Activated T-helper 2 cell treated with anti-CD3 and anti-CD28 coated beads, Interferon-gamma antibody, Interleukin-2, Interleukin-4, amounts not matched to agents 10 μg/mL and 5 μg/mL and 100 μg/mL, durations not matched to agents 14 hours and 24 hours and 36 hours (primary cell): ENCODE results near the gene ZNF484. TPM values are rescaled to one million over a fixed set of nuclear protein-coding genes. Genes with fewer than 3 reads are reported as not detected.
"Not testable (repeated sequence)": the region's sequence is repeated elsewhere in the genome, so short reads cannot be mapped to it uniquely, and the experiment has no call there.

Source experiments
- DNase-seq: peaks from one replicate; pipeline ENCODE4 v3.0.0; 2021; ENCODE audit warnings: low spot score
- H3K27ac Mint-ChIP-seq: one replicate; pipeline ENCODE4 v1.8.0; 2021; ENCODE audit warnings: mixed read lengths
- H3K27me3 Mint-ChIP-seq: one replicate; pipeline ENCODE4 v1.8.0; 2021; ENCODE audit warnings: low read depth, mixed read lengths
- H3K36me3 Mint-ChIP-seq: one replicate; pipeline ENCODE4 v1.8.0; 2021; ENCODE audit warnings: low read depth, mixed read lengths
- H3K4me1 Mint-ChIP-seq: one replicate; pipeline ENCODE4 v1.8.0; 2021; ENCODE audit warnings: low read depth, mixed read lengths
- H3K4me3 Mint-ChIP-seq: one replicate; pipeline ENCODE4 v1.8.0; 2021; ENCODE audit warnings: low read depth, mild to moderate bottlenecking, moderate library complexity, mixed read lengths
- H3K9me3 Mint-ChIP-seq: one replicate; pipeline ENCODE4 v1.8.0; 2021; ENCODE audit warnings: mixed read lengths
- intact Hi-C: fragments of 100-400 bp; cut with micrococcal nuclease; formaldehyde crosslinking; loops from one replicate; pipeline ENCODE4 v1.15.1; 2023
- total RNA-seq: library from RNA; stranded (reverse); gene quantifications from 2 replicates; pipeline ENCODE4 v1.2.3, GENCODE V29; 2022

Gene ZNF484
- total RNA-seq, 1 donor from 2014 or later, result 8.0 TPM

DNA sequence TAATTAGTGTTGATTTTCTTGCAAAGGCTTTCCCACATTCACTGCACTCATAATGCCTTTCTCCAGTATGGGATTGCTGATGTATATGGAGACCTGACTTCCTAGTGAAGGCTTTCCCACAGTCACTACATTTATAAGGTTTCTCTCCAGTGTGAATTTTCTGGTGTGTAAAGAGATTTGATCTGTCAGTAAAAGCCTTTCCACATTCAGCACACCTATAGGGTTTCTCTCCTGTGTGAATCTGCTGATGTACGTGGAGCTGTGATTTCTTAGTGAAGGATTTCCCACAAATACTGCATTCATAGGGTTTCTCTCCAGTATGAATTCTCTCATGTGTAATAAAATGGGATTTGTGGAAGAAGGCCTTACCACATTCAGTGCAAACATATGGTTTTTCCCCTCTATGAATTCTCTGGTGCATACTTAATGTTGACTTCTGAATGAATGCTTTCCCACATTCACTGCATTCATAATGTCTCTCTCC lies 31.1 kb downstream of the ZNF484 start:
- intact Hi-C loops, result no loop called here
- H3K9me3 Mint-ChIP-seq, result peaks cover 70% of the 10 kb centered on the region
- H3K36me3 Mint-ChIP-seq, result peaks cover 83% of the 10 kb centered on the region
- no peak overlapping the region for H3K4me3 Mint-ChIP-seq
- no peaks in the 10 kb centered on the region for H3K4me1 Mint-ChIP-seq
- no peaks in the 10 kb centered on the region for H3K27me3 Mint-ChIP-seq
- no peak overlapping the region for H3K27ac Mint-ChIP-seq
- no peak for DNase-seq

DNA sequence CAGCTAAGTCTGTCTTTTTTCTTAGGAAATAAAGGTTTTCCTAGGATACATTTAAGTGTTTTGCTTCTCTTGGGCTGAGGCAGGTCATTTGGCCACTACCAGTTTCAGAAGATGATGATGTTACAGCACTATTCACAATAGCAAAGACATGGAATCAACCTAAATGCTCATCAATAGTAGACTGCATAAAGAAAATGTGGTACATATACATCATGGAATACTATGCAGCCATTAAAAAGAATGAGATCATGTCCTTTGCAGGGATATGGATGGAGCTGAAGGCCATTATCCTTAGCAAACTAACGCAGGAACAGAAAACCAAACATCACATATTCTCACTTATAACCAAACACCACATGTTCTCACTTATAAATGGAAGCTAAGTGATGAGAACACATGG lies 39.4 kb downstream of the ZNF484 start:
- H3K27ac Mint-ChIP-seq, intact Hi-C loops, H3K4me3 Mint-ChIP-seq, H3K4me1 Mint-ChIP-seq, DNase-seq, H3K27me3 Mint-ChIP-seq: not testable (repeated sequence)
- Mint-ChIP-seq H3K36me3 (peaks cover 15% of the 10 kb centered on the region), H3K9me3 (peaks cover 61% of the 10 kb centered on the region)

DNA sequence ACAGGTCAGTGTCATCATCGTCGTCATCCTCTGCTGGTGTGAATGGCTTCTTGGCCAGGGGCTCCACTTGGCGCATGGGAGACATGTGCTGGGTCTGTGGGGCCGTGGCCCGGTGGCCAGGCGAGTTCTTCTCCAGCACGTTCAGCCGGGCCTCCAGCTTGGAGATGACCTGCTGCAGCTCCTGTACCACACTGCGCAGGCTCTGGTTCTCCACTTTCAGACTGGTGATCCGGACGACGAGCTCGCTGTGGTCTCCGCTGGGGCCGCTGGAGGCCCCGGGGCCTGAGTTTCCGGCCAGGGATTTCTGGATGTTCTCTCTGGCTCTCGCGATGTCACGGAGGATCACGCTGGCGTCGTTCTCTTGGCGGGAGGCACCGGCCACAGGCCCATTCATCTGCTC lies 40.6 kb downstream of the ZNF484 start:
- intact Hi-C loops, result no loop called here
- no peak for DNase-seq
- Mint-ChIP-seq H3K27me3 (no peaks in the 10 kb centered on the region), H3K36me3 (peaks cover 9% of the 10 kb centered on the region), H3K4me1 (no peaks in the 10 kb centered on the region), H3K27ac (no peak overlapping the region), H3K9me3 (peaks cover 55% of the 10 kb centered on the region), H3K4me3 (no peak overlapping the region)

DNA sequence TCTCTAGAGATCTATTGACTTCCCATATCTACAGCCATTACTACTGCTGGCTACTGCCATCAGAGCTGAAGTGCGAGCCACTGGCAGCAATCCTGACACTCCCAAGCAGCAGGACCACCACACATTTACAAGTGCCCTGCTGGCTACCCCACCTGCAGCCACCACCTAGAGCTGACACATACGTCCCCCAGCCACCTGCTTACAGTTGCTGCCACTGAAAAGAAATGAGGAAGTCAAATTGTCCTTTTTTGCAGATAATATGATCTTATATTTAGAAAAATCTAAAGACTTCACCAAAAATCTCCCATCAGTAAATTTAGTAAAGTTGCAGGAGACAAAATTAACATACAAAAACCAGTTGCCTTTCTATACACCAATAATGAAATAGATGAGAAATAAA lies 48.4 kb downstream of the ZNF484 start:
- H3K27me3 Mint-ChIP-seq, result peaks cover 19% of the 10 kb centered on the region
- intact Hi-C loops, result no loop called here
- no peaks in the 10 kb centered on the region for H3K4me1 Mint-ChIP-seq
- H3K4me3 Mint-ChIP-seq, result no peak overlapping the region
- no peak overlapping the region for H3K27ac Mint-ChIP-seq
- H3K36me3 Mint-ChIP-seq, result no peaks in the 10 kb centered on the region
- DNase-seq, result no peak
- peaks cover 20% of the 10 kb centered on the region for H3K9me3 Mint-ChIP-seq

DNA sequence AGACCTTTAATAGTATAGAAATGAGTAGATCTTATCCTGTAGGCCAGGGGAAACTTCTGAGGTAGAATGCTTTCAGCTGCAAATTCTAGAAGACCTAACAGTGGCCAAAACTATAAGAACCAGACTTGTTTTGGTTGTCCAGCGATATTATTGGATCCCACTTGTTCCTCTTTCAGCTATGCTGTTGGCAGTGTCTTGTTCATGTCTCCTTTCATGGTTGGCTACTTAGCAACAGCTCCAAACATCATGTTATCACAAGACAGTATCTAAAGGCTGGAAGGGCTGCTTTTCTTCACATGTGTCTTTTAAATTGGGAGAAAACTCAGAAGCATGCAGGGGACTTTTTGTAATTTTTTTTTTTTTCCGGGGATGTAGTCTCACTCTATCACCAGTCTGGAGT lies 52.8 kb downstream of the ZNF484 start:
- DNase-seq, H3K36me3 Mint-ChIP-seq, H3K27ac Mint-ChIP-seq, H3K9me3 Mint-ChIP-seq, H3K4me3 Mint-ChIP-seq, H3K4me1 Mint-ChIP-seq, intact Hi-C loops: not testable (repeated sequence)
- H3K27me3 Mint-ChIP-seq, result peaks cover 20% of the 10 kb centered on the region

DNA sequence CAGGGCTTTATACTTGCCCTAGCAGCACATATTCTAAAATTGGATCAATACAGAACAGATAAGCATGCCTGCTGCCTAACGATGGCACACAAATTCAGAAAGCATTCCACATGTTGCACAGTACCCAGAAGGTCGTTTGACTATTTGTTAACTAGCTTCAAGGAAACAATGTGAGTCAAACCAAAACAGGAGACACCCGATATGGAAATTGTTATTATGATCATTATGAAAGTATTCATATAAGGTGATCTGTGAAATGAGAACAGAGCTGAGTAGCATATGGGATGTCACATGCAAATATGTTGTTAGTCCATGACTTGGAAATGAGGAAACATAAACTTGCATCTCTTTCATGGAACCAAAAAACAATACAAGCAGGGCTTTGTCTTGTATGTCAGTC lies 56.9 kb downstream of the ZNF484 start:
- Mint-ChIP-seq H3K4me3 (no peak overlapping the region), H3K27ac (no peak overlapping the region), H3K9me3 (no peaks in the 10 kb centered on the region), H3K4me1 (peaks cover 9% of the 10 kb centered on the region), H3K36me3 (no peaks in the 10 kb centered on the region), H3K27me3 (peaks cover 27% of the 10 kb centered on the region)
- intact Hi-C loops, result no loop called here
- DNase-seq, result no peak

DNA sequence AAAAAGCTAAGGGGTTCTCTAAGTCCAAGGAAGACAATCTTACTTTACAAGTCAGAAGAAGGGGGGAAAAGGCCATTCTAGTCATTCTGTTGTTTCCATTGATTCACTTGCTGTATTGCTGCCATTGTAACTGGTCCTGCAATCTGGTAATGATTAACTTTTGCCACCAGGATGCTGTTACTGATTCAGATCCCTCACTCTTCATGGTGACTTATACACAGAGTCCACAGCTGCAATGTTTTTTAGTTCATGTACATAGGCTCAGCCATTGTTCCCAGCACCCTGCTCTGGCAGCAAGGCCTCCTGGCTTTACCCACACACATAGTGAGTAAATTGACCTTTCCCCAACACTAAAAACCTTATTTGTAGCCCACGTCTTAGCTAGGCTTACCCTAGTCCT lies 57.9 kb downstream of the ZNF484 start:
- Mint-ChIP-seq H3K27me3 (peaks cover 30% of the 10 kb centered on the region), H3K27ac (peak overlapping the region; percentile 1)
- H3K4me3 Mint-ChIP-seq, H3K4me1 Mint-ChIP-seq, H3K36me3 Mint-ChIP-seq, H3K9me3 Mint-ChIP-seq, DNase-seq, intact Hi-C loops: not testable (repeated sequence)

DNA sequence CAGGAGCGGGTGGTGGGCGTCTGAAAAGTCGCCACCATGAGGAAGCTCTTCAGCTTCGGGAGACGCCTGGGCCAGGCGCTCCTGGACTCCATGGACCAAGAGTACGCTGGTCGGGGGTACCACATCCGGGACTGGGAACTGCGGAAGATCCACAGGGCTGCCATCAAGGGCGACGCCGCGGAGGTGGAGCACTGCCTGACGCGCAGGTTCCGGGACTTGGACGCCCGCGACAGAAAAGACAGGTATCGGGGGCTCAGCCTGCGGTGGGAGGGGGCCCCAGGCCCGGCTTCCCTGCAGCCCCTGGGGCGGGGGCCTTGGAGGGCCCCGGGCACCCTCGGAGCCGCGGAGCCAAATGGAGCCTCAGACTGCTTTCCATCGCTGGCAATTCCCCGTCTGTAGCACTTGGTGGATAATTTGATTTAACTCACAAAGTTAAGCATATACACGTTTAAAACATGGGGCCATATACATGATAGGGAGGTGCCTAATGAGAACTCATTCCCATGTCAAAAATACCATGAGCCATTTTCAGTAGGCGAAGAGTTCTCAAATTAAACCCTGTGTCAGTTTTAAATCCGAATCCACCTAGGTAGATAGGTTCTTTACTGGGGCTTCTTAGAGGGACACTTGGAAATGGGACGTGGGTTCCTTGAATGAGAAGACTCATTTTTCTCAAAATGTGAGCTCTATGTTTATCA lies 68.1 kb downstream of the ZNF484 start:
- not testable (repeated sequence) for H3K36me3 Mint-ChIP-seq, H3K27ac Mint-ChIP-seq, H3K4me1 Mint-ChIP-seq, H3K9me3 Mint-ChIP-seq, DNase-seq
- Mint-ChIP-seq H3K27me3 (peaks cover 62% of the 10 kb centered on the region), H3K4me3 (peak overlapping the region; percentile 76)
- intact Hi-C loops, result loop anchor here (10.0 kb wide), 1 partner anchor 1135 kb away; no protein-coding TSS in a partner anchor

DNA sequence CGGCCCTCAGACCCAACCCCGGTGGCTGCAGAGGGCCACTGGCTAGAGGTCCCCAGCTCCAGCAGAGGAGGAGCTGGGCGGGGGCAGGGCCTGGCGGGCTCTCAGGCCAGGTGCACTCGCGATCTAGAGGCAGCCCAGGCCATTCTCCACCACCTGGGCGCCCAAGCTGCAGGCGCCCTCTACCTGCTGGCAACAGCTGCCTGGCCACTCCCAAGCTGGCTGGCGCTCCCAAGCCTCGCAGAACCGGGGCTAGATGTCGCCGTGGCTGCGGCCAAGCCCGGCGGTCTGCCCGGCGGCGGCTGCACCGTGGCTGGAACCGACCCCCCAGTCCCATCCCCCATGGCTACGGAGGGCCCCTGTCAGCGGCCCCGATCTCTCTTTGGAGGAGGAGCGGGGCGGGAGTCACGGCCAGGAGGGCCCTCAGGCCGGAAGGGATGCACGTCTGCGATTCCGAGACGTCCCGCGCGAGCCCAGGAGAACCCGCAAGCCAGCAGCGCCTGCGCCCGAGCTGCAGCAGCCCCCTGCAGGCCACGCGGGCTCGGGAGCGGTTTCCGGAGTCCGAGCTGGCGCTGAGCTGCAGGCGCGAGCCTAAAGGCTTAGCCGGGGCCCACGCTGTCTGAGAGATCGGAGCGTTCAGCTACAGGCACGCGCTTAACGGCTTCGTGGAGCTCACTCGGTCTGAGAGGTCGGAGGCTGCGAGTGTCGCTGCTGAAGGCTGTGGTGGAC lies 68.9 kb downstream of the ZNF484 start:
- Mint-ChIP-seq H3K4me1 (peaks cover 6% of the 10 kb centered on the region), H3K9me3 (no peaks in the 10 kb centered on the region), H3K4me3 (peak overlapping the region; percentile 76), H3K36me3 (no peaks in the 10 kb centered on the region), H3K27me3 (peaks cover 56% of the 10 kb centered on the region), H3K27ac (no peak overlapping the region)
- intact Hi-C loops, result loop anchor here (10.0 kb wide), 1 partner anchor 1136 kb away; no protein-coding TSS in a partner anchor
- peak; percentile 43 for DNase-seq

DNA sequence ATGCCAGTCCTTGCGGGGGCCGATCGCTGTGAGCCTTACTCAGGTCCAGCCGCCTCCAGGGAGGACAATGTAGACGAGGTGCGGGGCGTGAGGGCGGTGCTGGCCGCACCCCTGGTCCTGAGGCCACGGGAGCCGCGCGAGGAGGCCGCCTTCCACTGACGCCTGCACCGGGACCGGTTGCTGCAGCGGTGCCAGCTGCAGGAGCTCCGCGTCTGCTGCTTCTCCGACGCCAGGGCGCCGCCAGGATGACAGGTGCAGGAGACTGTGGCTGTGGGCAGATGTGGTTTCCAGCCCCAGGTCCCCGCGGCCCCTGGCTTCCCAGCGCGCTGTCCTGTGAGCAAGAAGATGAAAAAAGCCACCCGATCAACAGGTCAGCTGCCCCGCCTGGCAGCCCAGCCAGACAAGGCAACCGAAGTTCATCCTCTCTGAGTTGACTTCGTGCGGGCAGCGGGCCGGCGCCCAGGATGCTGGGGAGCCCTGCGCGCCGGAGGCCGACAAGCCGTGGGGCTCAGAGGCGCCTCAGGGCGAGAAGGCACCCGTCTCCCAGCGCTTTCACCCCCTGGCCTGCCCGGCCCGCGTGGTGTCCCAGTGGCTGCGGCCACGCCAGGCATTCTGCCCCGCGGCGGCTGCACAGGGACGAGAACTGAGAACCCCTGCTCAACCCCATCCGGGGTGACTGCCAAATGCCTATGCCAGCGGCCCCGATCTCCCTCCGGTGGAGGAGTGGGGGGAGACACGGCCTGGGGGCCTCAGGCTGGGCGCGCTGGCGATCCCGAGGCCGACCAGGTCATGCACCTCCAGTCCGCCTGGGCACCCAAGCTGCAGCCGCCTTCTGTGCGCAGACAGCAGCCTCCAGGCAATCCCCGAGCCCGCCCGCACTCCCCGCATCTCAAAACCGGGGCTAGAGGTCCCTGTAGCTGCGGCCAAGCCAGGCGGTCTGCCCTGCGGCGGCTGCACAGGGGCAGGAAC lies 69.8 kb downstream of the ZNF484 start:
- no peaks in the 10 kb centered on the region for H3K36me3 Mint-ChIP-seq
- H3K27ac Mint-ChIP-seq, result no peak overlapping the region
- H3K4me1 Mint-ChIP-seq, result peaks cover 6% of the 10 kb centered on the region
- intact Hi-C loops, result loop anchor here (10.0 kb wide), 1 partner anchor 1137 kb away; no protein-coding TSS in a partner anchor
- H3K4me3 Mint-ChIP-seq, result peak overlapping the region; percentile 15
- H3K9me3 Mint-ChIP-seq, result no peaks in the 10 kb centered on the region
- peak; percentile 16 for DNase-seq
- peaks cover 49% of the 10 kb centered on the region for H3K27me3 Mint-ChIP-seq

DNA sequence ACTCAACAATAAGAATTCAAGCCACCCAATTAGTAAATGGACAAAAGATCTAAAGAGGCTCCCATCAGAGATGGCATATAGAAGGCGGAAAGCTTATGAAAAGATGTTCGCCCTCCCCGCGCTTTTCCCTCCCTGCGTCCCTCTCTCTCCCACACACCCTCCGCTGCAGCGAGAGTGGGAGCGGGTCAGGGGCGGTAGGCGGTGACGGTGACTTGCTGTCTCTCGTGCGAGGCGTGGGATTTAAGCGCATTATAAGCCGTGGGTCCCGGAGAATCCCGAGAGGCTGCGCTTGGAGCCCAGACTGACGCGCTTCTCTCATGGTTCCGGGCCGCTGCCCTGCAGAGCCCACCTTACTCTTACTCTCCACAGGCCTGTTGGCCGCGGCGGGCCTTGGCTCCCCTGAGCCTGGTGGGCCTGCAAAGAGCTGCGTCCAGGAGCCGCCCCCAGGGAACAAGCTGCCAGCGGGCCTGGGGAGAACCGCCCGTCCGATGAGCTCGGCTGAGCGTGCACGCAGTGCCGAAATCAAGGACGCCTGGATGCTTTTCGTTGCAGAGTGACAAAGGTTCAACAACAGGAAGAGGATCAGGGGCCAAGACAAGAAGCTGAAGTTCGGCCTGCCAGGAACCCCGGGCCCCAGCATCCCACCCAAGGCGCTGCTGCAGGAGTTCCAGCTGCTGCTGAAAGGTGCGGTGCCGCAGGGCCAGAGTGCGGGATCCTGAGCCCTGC lies 70.6 kb downstream of the ZNF484 start:
- intact Hi-C loops, result loop anchor here (10.0 kb wide), 1 partner anchor 1138 kb away; no protein-coding TSS in a partner anchor

DNA sequence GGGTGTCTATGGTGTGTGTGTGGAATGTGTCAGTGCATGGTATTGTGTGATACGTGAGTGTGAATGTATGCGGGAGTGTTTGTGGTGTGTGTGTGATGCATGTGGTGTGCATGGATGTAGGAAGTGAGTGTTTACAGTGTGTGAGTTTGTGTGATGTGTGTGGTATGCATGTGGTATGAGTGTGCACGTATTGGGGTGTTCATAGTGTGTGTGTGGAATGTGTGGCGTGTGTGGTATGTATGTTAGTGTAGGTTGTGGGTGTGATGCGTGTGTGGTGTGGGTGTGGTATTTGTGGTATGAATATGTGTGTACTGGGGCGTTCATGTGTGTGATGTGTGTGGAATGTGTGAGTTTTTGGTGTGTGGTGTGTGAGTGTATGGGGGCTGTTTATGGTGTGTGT lies 73.1 kb downstream of the ZNF484 start:
- Mint-ChIP-seq H3K36me3 (no peaks in the 10 kb centered on the region), H3K27me3 (peaks cover 31% of the 10 kb centered on the region), H3K4me3 (no peak overlapping the region), H3K4me1 (peaks cover 6% of the 10 kb centered on the region), H3K27ac (no peak overlapping the region), H3K9me3 (no peaks in the 10 kb centered on the region)
- DNase-seq, result no peak
- intact Hi-C loops, result loop anchor here (10.0 kb wide), 1 partner anchor 1140 kb away; no protein-coding TSS in a partner anchor

More for the DNA sequence above, 70.6 kb downstream of the ZNF484 start:
- Mint-ChIP-seq H3K36me3 (no peaks in the 10 kb centered on the region), H3K27ac (no peak overlapping the region), H3K27me3 (peaks cover 45% of the 10 kb centered on the region), H3K4me3 (no peak overlapping the region), H3K4me1 (peaks cover 6% of the 10 kb centered on the region), H3K9me3 (no peaks in the 10 kb centered on the region)
- no peak for DNase-seq
